MCF 10A (cell line): ENCODE data around the gene MVD. TPM values are rescaled to one million over a fixed set of nuclear protein-coding genes. Genes with fewer than 3 reads are reported as not detected.
A peak's percentile ranks its signal among the peaks of the same experiment; 100 is the strongest.

Source experiments
- BruUV-seq: library from RNA; stranded (reverse); fragments of 400-500 nt; replicated peaks from 2 replicates; lab custom pipeline; 2021; lab: Mats Ljungman, UMichigan
- CTCF ChIA-PET: fragments of 300-600 bp; sonication (Branson Sonifier 250); formaldehyde crosslinking; extraction: SDS; loops from one replicate; lab custom pipeline; 2021; ENCODE audit warnings: antibody characterized with exemption, inconsistent platforms; lab: Yijun Ruan, JAX
- POLR2A ChIA-PET: fragments of 300-600, 350-650 bp; sonication (Branson Sonifier 250); formaldehyde crosslinking; extraction: SDS; loops from one replicate; lab custom pipeline; 2020; ENCODE audit warnings: antibody characterized with exemption, inconsistent platforms; lab: Yijun Ruan, JAX
- DNase-seq: peaks from one replicate; pipeline ENCODE4 v3.0.0-alpha.2; 2018; ENCODE audit not compliant: unreplicated experiment
- H3K27ac Mint-ChIP-seq: one replicate; pipeline ENCODE4 v1.8.0; 2022; ENCODE audit warnings: mild to moderate bottlenecking, low read depth, mixed read lengths; ENCODE audit not compliant: unreplicated experiment
- H3K27me3 Mint-ChIP-seq: one replicate; pipeline ENCODE4 v1.8.0; 2022; ENCODE audit warnings: mixed read lengths; ENCODE audit not compliant: insufficient read depth, unreplicated experiment
- H3K36me3 Mint-ChIP-seq: one replicate; pipeline ENCODE4 v1.8.0; 2022; ENCODE audit warnings: mild to moderate bottlenecking, moderate library complexity, mixed read lengths; ENCODE audit not compliant: insufficient read depth, unreplicated experiment
- H3K4me1 Mint-ChIP-seq: one replicate; pipeline ENCODE4 v1.8.0; 2022; ENCODE audit warnings: mixed read lengths; ENCODE audit not compliant: insufficient read depth, unreplicated experiment
- H3K4me3 Mint-ChIP-seq: one replicate; pipeline ENCODE4 v1.8.0; 2022; ENCODE audit warnings: mild to moderate bottlenecking, moderate library complexity, mixed read lengths; ENCODE audit not compliant: unreplicated experiment
- H3K9me3 Mint-ChIP-seq: one replicate; pipeline ENCODE4 v1.8.0; 2022; ENCODE audit warnings: mixed read lengths; ENCODE audit not compliant: unreplicated experiment
- CTCF ChIP-seq: fragments of 200-600 bp; IDR thresholded peaks from one replicate; pipeline ENCODE4 v1.8.0; 2022; ENCODE audit warnings: antibody characterized with exemption, mild to moderate bottlenecking; ENCODE audit not compliant: unreplicated experiment
- intact Hi-C: fragments of 100-400 bp; cut with micrococcal nuclease; formaldehyde crosslinking; loops from 2 replicates; pipeline ENCODE4 v1.14.1; 2022
- total RNA-seq: library from RNA; stranded (reverse); gene quantifications from 2 replicates; pipeline ENCODE4 v1.2.3, GENCODE V29; 2022

Gene MVD
- total RNA-seq, 1 experiment from 2014 or later: 32.4 TPM

GRCh38 chr16:88687254-88687576 lies 24.3 kb upstream of the MVD start:
- ChIA-PET POLR2A (interaction anchor here (0.5 to 1.9 kb wide), 6 partner anchors 15 to 116 kb away, joined by 3 to 10 read pairs (median 4); partner anchors contain the start of gene MVD), CTCF (no interaction called here)
- Mint-ChIP-seq H3K36me3 (no peaks in the 10 kb centered on the region), H3K27me3 (peaks cover 33% of the 10 kb centered on the region), H3K4me1 (no peaks in the 10 kb centered on the region), H3K4me3 (no peak overlapping the region), H3K27ac (no peak overlapping the region), H3K9me3 (no peaks in the 10 kb centered on the region)
- no peak for TF ChIP-seq CTCF
- DNase-seq: no peak
- intact Hi-C loops: no loop called here
- BruUV-seq: no TSS peak

GRCh38 chr16:88686439-88687253 lies 23.8 kb upstream of the MVD start, which contains the start of gene SNAI3:
SNAI3 (minus strand) TSS chr16:88686507; CDS start chr16:88686406, 101 bp downstream.
- Mint-ChIP-seq H3K27ac (no peak within 1 kb of the TSS), H3K4me3 (peak within 1 kb of the TSS; percentile 65), H3K36me3 (no peaks in the 10 kb centered on the region), H3K4me1 (no peaks in the 10 kb centered on the region), H3K27me3 (peaks cover 36% of the 10 kb centered on the region), H3K9me3 (no peaks in the 10 kb centered on the region)
- ChIA-PET POLR2A (interaction anchor here (0.5 to 1.9 kb wide), 8 partner anchors 14 to 790 kb away, joined by 3 to 10 read pairs (median 4); partner anchors contain the start of gene MVD), CTCF (no interaction called here)
- intact Hi-C loops: no loop called here
- BruUV-seq: no TSS peak
- peak; percentile 78 for DNase-seq
- no peak for TF ChIP-seq CTCF

GRCh38 chr16:88686062-88686438 lies 23.2 kb upstream of the MVD start:
- no peak for DNase-seq

More at GRCh38 chr16:88686062-88686438, 23.2 kb upstream of the MVD start:
- CTCF ChIA-PET: no interaction called here
- no TSS peak for BruUV-seq
- Mint-ChIP-seq H3K27me3 (peaks cover 32% of the 10 kb centered on the region), H3K27ac (no peak overlapping the region), H3K9me3 (no peaks in the 10 kb centered on the region), H3K36me3 (no peaks in the 10 kb centered on the region), H3K4me3 (peak overlapping the region; percentile 65), H3K4me1 (no peaks in the 10 kb centered on the region)
- POLR2A ChIA-PET: interaction anchor here (0.6 to 1.9 kb wide), 2 partner anchors 22 to 152 kb away, joined by 3 to 10 read pairs; partner anchors contain the start of gene MVD
- intact Hi-C loops: no loop called here
- TF ChIP-seq CTCF: no peak
